ENCODE results near the gene NUP107. TPM values are rescaled to one million over a fixed set of nuclear protein-coding genes. Genes with fewer than 3 reads are reported as not detected.

Gene NUP107
- total RNA-seq, 1 experiment from 2014 or later: 106 TPM

DNA sequence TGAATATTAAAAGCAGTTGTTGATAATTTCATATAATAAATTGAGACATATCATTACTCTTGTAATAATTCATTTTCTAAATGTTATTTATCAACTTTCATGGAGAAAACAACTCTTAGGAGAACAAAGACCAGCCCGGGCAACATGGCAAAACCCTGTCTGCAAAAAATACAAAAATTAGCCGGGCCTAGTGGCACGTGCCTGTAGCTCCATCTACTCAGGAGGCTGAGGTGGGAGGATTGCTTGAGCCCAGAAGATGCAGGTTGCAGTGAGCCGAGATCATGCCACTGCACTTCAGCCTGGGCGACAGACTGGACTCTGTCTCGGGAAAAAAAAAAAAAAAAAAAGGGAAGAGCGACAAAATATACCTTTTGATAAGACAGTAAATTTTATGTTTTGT, 80.4 kb downstream of the NUP107 start:
- POLR2A ChIA-PET (ENCODE audit: unreplicated experiment): no interaction called here
- Histone ChIP-seq H3K4me1 (ENCODE audit: insufficient read depth, low read length) (no peaks in the 10 kb centered on the region), H3K9me3 (ENCODE audit: low read length) (no peaks in the 10 kb centered on the region), H3K27me3 (ENCODE audit: low read length) (no peaks in the 10 kb centered on the region), H4K20me1 (ENCODE audit: low read length) (no peaks in the 10 kb centered on the region), H3K36me3 (ENCODE audit: low read depth, low read length) (no peaks in the 10 kb centered on the region), H3K79me2 (ENCODE audit: low read length) (no peaks in the 10 kb centered on the region), H3K4me2 (ENCODE audit: low read length) (no peak overlapping the region), H3K4me3 (ENCODE audit: low read length) (no peak overlapping the region), H3F3A (ENCODE audit: low read length, unreplicated experiment) (no peaks in the 10 kb centered on the region), H3K27ac (ENCODE audit: low read length) (no peak overlapping the region), H3K9ac (ENCODE audit: low read length) (no peak overlapping the region), H2AFZ (ENCODE audit: low read length) (no peak overlapping the region), H3K9me2 (replicated peaks; ENCODE audit: low read length) (no peaks in the 10 kb centered on the region)
- ATAC-seq: no peak
- CTCF ChIA-PET: no interaction called here
- DNase-seq: no peak
- no TSS peak for BruUV-seq (replicated peaks)
- TF ChIP-seq EZH2phosphoT487 (IDR thresholded peaks at IDR 0.05; ENCODE audit: borderline replicate concordance, low read length) (no peak), EZH2 (IDR thresholded peaks at IDR 0.05; ENCODE audit: low read length, unreplicated experiment) (no peak)
- TF ChIP-seq, protein P1, sequence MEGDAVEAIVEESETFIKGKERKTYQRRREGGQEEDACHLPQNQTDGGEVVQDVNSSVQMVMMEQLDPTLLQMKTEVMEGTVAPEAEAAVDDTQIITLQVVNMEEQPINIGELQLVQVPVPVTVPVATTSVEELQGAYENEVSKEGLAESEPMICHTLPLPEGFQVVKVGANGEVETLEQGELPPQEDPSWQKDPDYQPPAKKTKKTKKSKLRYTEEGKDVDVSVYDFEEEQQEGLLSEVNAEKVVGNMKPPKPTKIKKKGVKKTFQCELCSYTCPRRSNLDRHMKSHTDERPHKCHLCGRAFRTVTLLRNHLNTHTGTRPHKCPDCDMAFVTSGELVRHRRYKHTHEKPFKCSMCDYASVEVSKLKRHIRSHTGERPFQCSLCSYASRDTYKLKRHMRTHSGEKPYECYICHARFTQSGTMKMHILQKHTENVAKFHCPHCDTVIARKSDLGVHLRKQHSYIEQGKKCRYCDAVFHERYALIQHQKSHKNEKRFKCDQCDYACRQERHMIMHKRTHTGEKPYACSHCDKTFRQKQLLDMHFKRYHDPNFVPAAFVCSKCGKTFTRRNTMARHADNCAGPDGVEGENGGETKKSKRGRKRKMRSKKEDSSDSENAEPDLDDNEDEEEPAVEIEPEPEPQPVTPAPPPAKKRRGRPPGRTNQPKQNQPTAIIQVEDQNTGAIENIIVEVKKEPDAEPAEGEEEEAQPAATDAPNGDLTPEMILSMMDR (conservative IDR thresholded peaks at IDR 0.05; ENCODE audit: low read depth, low read length): no peak
- intact Hi-C loops (cut with micrococcal nuclease): no loop called here

DNA sequence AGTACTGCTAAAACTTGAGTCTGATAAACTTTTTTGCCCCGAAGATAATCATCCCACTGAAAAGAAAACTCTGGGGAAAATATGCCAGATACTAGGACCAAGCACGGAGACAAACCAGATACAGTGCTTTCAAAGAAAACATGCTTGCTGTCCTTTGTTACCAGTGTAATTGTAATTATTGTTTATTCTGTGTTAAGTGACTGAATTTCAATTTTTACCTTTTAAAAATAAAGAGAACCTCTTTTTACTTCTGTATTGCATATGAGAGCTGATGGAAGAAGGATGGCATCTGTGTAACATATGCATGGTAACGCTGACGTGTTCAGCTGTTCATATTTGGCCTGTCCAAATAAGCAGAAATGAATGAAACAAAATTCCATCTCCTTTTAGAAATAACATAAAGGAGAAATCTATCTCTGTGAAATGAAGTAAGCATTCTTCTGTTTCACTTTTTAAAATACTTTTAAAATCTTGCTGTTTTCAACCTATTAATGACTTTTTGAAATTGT, 81.7 kb downstream of the NUP107 start:
- Histone ChIP-seq H3K79me2 (ENCODE audit: low read length) (no peaks in the 10 kb centered on the region), H3F3A (ENCODE audit: low read length, unreplicated experiment) (no peaks in the 10 kb centered on the region), H3K36me3 (ENCODE audit: low read depth, low read length) (no peaks in the 10 kb centered on the region), H3K4me1 (ENCODE audit: insufficient read depth, low read length) (no peaks in the 10 kb centered on the region), H2AFZ (ENCODE audit: low read length) (no peak overlapping the region), H4K20me1 (ENCODE audit: low read length) (no peaks in the 10 kb centered on the region), H3K27ac (ENCODE audit: low read length) (no peak overlapping the region), H3K27me3 (ENCODE audit: low read length) (no peaks in the 10 kb centered on the region), H3K9me2 (replicated peaks; ENCODE audit: low read length) (no peaks in the 10 kb centered on the region), H3K4me2 (ENCODE audit: low read length) (no peak overlapping the region), H3K9ac (ENCODE audit: low read length) (no peak overlapping the region), H3K9me3 (ENCODE audit: low read length) (no peaks in the 10 kb centered on the region), H3K4me3 (ENCODE audit: low read length) (no peak overlapping the region)
- no TSS peak for BruUV-seq (replicated peaks)
- ChIA-PET CTCF (no interaction called here), POLR2A (ENCODE audit: unreplicated experiment) (no interaction called here)
- ATAC-seq (no peak), DNase-seq (no peak)
- TF ChIP-seq EZH2phosphoT487 (IDR thresholded peaks at IDR 0.05; ENCODE audit: borderline replicate concordance, low read length): no peak
- TF ChIP-seq, protein P1 (conservative IDR thresholded peaks at IDR 0.05; ENCODE audit: low read depth, low read length): no peak
- no peak for TF ChIP-seq EZH2 (IDR thresholded peaks at IDR 0.05; ENCODE audit: low read length, unreplicated experiment)
- intact Hi-C loops (cut with micrococcal nuclease): no loop called here

DNA sequence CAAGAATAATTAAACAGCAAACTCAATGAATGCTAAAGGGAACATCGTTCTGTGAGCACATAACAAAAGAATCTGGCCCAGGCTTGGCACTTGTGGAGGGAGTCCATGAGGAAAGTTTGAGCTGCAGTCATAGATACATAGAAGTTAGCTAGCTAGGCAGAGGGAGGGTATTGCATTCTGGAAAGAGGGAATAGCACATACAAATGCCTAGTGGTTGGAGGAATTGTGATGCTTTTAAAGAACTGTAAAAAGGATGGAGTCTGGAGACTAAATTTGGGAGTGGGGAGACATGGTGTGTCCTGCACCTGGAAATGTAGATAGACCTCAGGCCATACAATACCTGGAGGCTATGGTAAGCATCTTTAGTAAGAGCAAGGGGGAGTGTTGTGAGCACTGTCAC, 83.2 kb downstream of the NUP107 start:
- Histone ChIP-seq H3K9me2 (replicated peaks; ENCODE audit: low read length) (no peaks in the 10 kb centered on the region), H3K27ac (ENCODE audit: low read length) (no peak overlapping the region), H3K27me3 (ENCODE audit: low read length) (no peaks in the 10 kb centered on the region), H3K4me2 (ENCODE audit: low read length) (no peak overlapping the region), H2AFZ (ENCODE audit: low read length) (no peak overlapping the region), H3K9ac (ENCODE audit: low read length) (no peak overlapping the region), H3K4me3 (ENCODE audit: low read length) (no peak overlapping the region), H4K20me1 (ENCODE audit: low read length) (no peaks in the 10 kb centered on the region), H3K9me3 (ENCODE audit: low read length) (no peaks in the 10 kb centered on the region), H3K36me3 (ENCODE audit: low read depth, low read length) (no peaks in the 10 kb centered on the region), H3K4me1 (ENCODE audit: insufficient read depth, low read length) (no peaks in the 10 kb centered on the region), H3F3A (ENCODE audit: low read length, unreplicated experiment) (no peaks in the 10 kb centered on the region), H3K79me2 (ENCODE audit: low read length) (no peaks in the 10 kb centered on the region)
- TF ChIP-seq EZH2phosphoT487 (IDR thresholded peaks at IDR 0.05; ENCODE audit: borderline replicate concordance, low read length) (no peak), EZH2 (IDR thresholded peaks at IDR 0.05; ENCODE audit: low read length, unreplicated experiment) (no peak)
- TF ChIP-seq, protein P1 (conservative IDR thresholded peaks at IDR 0.05; ENCODE audit: low read depth, low read length): no peak
- ATAC-seq (no peak), DNase-seq (no peak)
- ChIA-PET POLR2A (ENCODE audit: unreplicated experiment) (no interaction called here), CTCF (no interaction called here)
- BruUV-seq (replicated peaks): no TSS peak
- intact Hi-C loops (cut with micrococcal nuclease): no loop called here

Measured in PC-3 (cell line).